A673 (cell line): ENCODE data around the gene COQ8B.

Experiments
- EZH2 ChIP-seq: fragments of 200-600 bp; sonication (generic); IDR thresholded peaks from 2 replicates; pipeline ENCODE4 v1.6.1; 2017; ENCODE audit warnings: borderline replicate concordance, low read depth, mild to moderate bottlenecking, mixed read lengths, antibody characterized with exemption, low read length; ENCODE audit not compliant: poor library complexity, severe bottlenecking
- TF ChIP-seq, protein P1 (sequence below): fragments of 300-800, 200-600 bp; sonication (generic); conservative IDR thresholded peaks from 2 replicates; pipeline ENCODE4 v1.5.1; 2017; ENCODE audit warnings: low read depth, mild to moderate bottlenecking, antibody characterized with exemption, low read length, moderate library complexity, mixed read lengths

- TF ChIP-seq, protein P1, sequence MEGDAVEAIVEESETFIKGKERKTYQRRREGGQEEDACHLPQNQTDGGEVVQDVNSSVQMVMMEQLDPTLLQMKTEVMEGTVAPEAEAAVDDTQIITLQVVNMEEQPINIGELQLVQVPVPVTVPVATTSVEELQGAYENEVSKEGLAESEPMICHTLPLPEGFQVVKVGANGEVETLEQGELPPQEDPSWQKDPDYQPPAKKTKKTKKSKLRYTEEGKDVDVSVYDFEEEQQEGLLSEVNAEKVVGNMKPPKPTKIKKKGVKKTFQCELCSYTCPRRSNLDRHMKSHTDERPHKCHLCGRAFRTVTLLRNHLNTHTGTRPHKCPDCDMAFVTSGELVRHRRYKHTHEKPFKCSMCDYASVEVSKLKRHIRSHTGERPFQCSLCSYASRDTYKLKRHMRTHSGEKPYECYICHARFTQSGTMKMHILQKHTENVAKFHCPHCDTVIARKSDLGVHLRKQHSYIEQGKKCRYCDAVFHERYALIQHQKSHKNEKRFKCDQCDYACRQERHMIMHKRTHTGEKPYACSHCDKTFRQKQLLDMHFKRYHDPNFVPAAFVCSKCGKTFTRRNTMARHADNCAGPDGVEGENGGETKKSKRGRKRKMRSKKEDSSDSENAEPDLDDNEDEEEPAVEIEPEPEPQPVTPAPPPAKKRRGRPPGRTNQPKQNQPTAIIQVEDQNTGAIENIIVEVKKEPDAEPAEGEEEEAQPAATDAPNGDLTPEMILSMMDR, result no peak
- TF ChIP-seq EZH2, result no peak
Measured at GRCh38 chr19:40693150-40693788, 23.4 kb downstream of the COQ8B start.
